Caki2 (cell line): ENCODE results near the gene SGPP2. TPM values are rescaled to one million over a fixed set of nuclear protein-coding genes. Genes with fewer than 3 reads are reported as not detected.
"Not testable (repeated sequence)": the region's sequence is repeated elsewhere in the genome, so short reads cannot be mapped to it uniquely, and the experiment has no call there.

Experiments
- DNase-seq: peaks from one replicate; pipeline ENCODE4 v3.0.0-alpha.2; 2015; ENCODE audit warnings: low read depth
- in situ Hi-C: cut with HindIII; loops from 2 replicates; pipeline ENCODE4 v1.10.0; 2016; ENCODE audit warnings: low sequenced_read_pairs, low pct_unique_long_range_greater_than_20kb, mixed read lengths
- total RNA-seq: library from RNA; depleted of rRNA; stranded (reverse); fragments of >200 nt; shearing (Covaris generic); gene quantifications from 2 replicates; pipeline ENCODE4 v1.2.3, GENCODE V29; 2014; ENCODE audit warnings: low replicate concordance

The SGPP2 gene
- total RNA-seq, 1 experiment from 2014 or later: 8.1 TPM

- in situ Hi-C loops: no loop called here
- DNase-seq: peak; percentile 55
Observed at GRCh38 chr2:222423632-222424275, 589 bp upstream of the SGPP2 start.

GRCh38 chr2:222424729-222425671 is 657 bp downstream of the SGPP2 start:
- in situ Hi-C loops: no loop called here

GRCh38 chr2:222427646-222428301 is 3.4 kb downstream of the SGPP2 start:
- in situ Hi-C loops: no loop called here
- peak; percentile 77 for DNase-seq

More at GRCh38 chr2:222424729-222425671, 657 bp downstream of the SGPP2 start:
- DNase-seq: no peak

GRCh38 chr2:222430071-222430470 is 5.7 kb downstream of the SGPP2 start:
- no peak for DNase-seq
- in situ Hi-C loops: no loop called here

- DNase-seq: no peak
- in situ Hi-C loops: no loop called here
Observed at GRCh38 chr2:222430681-222431080, 6.3 kb downstream of the SGPP2 start.

- no peak for DNase-seq
- in situ Hi-C loops: no loop called here
Observed at GRCh38 chr2:222431869-222432268, 7.5 kb downstream of the SGPP2 start.

GRCh38 chr2:222433332-222434173 is 9.2 kb downstream of the SGPP2 start:
- peak; percentile 64 for DNase-seq
- in situ Hi-C loops: no loop called here

- DNase-seq: no peak
- in situ Hi-C loops: no loop called here
Observed at GRCh38 chr2:222434204-222434603, 9.9 kb downstream of the SGPP2 start.

GRCh38 chr2:222435400-222436039 is 11.2 kb downstream of the SGPP2 start:
- in situ Hi-C loops, DNase-seq: not testable (repeated sequence)

GRCh38 chr2:222436040-222436413 is 11.7 kb downstream of the SGPP2 start:
- DNase-seq: no peak
- in situ Hi-C loops: no loop called here

- in situ Hi-C loops: no loop called here
- DNase-seq: no peak
Observed at GRCh38 chr2:222439692-222440091, 15.3 kb downstream of the SGPP2 start.

GRCh38 chr2:222440673-222441422 is 16.5 kb downstream of the SGPP2 start:
- in situ Hi-C loops: no loop called here
- DNase-seq: peak; percentile 38

GRCh38 chr2:222442665-222443064 is 18.3 kb downstream of the SGPP2 start:
- in situ Hi-C loops: no loop called here
- no peak for DNase-seq

GRCh38 chr2:222445227-222445626 is 20.9 kb downstream of the SGPP2 start:
- no peak for DNase-seq
- in situ Hi-C loops: no loop called here

- in situ Hi-C loops: no loop called here
- no peak for DNase-seq
Observed at GRCh38 chr2:222447131-222447530, 22.8 kb downstream of the SGPP2 start.

- in situ Hi-C loops: no loop called here
Observed at GRCh38 chr2:222448748-222449181, 24.4 kb downstream of the SGPP2 start.

GRCh38 chr2:222450021-222450420 is 25.7 kb downstream of the SGPP2 start:
- no peak for DNase-seq
- in situ Hi-C loops: no loop called here

More at GRCh38 chr2:222448748-222449181, 24.4 kb downstream of the SGPP2 start:
- no peak for DNase-seq
